ENCODE data around the gene PLA2G4F.

PLA2G4F gene

GRCh38 chr15:42146551-42147430 is 9.6 kb downstream of the PLA2G4F start:
- DNase-seq, result no peak

DNA sequence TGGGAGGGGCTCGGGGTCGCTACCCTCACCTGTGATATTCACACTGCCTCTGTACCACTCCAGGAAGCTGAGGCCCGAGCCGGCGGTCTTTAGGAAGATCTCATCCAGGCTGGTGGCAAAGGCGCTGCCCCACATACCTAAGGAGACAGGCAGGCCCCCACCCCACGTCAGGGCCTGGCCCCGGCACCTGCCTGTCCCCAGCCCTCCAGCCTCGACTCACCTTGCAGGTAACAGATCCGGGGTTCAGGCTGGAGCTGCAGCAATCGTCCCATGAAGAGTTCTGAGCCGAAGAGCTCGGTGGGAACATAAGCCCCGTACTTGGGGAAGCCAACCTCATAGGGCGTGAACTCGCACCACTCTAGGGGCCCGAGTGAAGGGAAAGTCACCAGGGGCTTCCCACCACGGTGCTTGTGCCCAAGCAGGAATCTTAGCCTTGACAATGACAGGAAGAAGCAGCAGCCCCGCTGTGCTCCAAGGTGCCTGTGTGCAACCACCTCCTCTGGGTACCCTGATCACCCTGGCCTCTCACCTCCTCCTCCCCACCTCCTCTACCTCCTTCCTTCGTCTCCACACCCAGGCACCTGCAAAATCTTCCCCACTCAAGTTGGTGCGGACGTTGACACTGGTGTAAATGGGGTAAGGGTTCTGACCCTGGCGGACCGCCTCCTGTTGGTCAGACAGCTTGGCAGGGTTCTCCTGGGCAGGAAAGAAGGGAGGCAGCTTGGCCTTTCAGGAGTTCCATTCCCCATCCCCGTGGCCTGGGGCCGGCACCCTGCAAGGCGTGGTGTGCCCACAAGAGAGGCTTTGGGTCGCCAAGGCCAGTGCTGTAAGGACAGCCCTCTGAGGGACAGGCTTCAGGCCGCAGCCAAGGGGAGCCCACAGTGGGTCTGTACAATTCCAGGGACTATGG is 10.6 kb downstream of the PLA2G4F start:
- DNase-seq, result no peak

DNA sequence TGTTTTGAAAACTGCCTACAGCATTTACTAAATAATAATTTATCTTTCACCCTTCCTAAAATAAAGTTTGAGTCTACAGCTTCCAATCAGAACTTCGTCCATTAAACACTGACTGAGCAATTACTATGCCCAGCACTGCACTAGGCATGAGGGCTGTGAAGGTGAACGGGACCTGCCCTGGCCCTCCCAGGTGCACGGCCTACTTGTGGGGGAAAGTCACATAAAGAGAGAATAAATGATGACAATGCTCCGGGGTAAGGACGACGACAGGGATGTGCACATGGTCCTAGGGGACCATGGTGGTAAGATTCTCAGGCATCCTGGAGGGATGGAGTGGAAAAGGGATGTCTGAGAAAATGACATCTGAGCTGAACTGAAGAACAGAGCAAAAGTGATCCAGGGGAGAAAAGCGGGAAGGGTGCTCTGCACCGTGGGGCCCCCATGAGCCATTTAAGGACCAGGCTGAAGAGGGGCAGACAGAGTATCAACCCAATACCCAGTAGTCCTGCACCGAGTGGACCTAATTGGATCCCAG is 11.5 kb downstream of the PLA2G4F start:
- no peak for DNase-seq

DNA sequence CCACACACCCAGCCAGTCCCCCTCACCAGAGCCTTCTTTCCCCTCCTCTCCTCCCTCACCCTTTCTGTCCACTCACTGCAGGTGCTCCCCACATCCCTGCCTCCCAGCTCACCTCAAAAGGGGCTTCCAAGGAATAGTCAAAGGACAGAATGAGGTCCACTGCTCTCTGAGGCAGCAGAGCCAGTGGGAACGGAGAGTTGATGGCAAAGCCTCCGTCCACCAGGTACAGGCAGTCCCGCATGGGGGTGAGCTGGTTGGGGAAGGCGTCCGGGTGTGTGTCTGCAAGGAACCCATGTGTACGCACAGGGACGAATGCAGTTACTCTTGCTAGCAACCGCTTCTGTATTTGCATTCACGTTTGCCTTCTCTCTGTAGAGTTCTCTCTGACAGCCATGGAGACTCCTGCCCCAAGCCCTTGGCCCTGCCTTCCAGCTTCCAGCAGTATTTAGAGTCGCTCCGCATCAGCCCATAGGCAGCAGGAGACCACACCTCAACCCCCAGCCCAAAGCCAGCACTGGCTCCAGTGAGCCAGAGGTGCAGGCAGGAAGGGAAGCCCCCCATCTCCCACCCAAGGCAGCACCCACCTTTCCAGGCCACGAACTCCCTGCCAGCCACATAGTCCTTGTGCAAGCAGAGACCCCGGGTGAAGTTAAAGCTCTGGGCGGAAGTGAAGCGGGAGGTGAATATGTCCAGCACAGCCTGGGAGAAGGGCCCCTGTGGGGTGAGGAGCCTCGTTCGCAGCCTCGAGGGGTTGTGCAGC is 12.4 kb downstream of the PLA2G4F start:
- DNase-seq, result no peak

- no peak for DNase-seq
Observed at GRCh38 chr15:42143356-42143755, 13.1 kb downstream of the PLA2G4F start.

DNA sequence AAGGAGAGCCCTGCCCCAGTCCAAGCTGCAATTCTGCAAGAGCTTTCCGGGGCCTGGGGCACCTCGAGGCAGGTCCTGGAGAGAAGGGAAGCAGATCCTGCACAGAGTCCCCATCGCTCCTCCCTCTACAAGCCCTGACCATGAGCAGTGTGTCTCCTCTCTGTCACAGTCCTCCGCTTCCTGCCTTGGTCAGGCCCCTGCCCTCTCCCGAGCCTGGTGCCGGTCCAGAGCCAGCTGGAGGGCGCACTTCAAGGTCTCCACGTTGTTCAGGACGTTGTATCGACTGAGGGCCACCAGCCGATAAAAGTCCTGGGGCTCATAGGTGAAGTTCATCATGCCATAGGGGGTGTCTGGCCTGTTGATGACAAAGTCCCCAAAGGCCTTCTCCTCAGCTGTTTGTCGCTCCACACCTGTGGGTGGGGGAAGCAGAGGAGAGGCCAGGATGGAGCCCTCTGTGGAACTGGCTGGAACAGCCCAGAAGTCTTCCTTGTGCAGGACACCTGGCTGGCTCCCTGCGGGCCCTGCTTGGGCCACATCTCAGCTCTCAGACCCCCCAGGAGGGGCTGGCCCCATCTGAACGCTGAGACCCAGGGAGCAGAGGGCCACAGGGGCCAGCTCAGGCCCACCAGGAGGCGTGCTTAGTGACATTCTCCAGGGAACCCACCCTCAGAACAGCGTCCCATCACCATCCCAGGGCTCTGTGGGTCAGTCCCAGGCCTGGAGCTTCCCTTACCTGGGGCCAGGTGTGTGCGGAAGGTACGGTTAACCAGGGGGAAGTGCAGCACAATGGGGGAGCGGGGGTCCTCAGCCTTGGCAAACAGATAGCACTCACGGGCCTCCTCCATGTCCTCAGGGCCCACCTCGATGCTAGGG is 14.4 kb downstream of the PLA2G4F start:
- no peak for DNase-seq

GRCh38 chr15:42141246-42141645 is 15.2 kb downstream of the PLA2G4F start:
- DNase-seq, result no peak

- no peak for DNase-seq
Observed at GRCh38 chr15:42140383-42141070, 15.9 kb downstream of the PLA2G4F start.

DNA sequence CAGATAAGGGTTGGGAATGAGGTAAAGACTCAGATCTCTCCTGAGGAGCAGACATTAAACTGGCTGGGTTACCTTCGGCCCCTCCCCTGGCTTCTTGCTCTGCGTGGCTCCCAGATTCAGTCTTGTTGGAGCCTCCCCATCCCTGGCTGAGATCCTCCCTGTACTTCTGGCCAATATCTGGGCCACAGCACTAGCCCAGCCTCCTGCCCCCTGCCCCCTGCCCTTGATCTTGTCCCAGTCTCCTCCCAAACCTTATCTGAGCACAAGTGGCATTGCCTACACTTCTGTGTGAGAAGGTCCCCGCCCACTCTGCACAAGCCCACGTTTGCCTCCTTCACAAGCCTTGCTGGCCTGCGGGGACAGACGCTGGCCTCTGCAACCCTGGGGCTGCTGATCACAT is 16.8 kb downstream of the PLA2G4F start:
- peak; percentile 26 for DNase-seq

DNA sequence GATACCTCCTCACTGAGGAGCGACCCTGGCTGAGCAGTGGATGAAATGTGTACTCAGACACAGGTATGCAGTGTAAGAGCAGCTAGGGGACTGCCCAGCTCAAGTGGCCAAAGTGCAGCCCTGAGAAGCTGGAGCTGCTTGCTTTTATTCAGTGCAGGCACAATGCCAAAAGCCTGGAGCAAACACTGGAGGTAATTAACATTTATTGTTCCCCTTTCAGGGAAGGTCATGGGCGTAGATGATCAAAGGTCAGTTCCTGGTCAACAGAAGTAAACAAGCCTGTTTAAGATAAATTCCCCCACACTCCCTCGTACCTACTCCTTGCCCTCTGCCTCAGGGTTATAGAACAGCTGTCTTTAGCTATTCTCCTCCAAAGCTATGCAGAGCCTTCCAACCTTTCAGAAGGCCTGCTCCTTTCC is 17.5 kb downstream of the PLA2G4F start:
- DNase-seq, result peak; percentile 33

DNA sequence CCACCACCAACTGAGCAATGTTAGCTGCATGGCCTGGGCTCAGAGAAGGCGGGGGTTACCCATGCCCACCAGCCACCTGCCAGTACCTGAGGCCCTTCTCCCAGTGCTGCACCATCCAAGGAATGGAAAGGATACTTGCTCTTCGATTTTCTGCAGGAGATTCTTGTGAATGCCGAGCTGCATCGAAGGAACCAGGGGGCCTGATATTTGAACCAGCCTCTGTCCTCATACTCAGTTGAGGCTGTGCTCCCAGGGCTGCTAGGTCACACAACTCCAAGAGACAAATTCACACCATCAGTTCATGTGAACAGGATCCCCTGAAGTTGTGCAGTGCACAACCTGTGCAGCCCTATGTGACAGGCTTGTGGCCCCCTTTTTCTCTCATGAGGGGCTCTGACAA is 18.0 kb downstream of the PLA2G4F start:
- DNase-seq, result peak; percentile 37

- DNase-seq, result peak; percentile 42
Observed at GRCh38 chr15:42137461-42138261, 18.8 kb downstream of the PLA2G4F start.

- DNase-seq, result no peak
Observed at GRCh38 chr15:42136513-42136912, 19.9 kb downstream of the PLA2G4F start.

- DNase-seq, result no peak
Observed at GRCh38 chr15:42135351-42135750, 21.1 kb downstream of the PLA2G4F start.

DNA sequence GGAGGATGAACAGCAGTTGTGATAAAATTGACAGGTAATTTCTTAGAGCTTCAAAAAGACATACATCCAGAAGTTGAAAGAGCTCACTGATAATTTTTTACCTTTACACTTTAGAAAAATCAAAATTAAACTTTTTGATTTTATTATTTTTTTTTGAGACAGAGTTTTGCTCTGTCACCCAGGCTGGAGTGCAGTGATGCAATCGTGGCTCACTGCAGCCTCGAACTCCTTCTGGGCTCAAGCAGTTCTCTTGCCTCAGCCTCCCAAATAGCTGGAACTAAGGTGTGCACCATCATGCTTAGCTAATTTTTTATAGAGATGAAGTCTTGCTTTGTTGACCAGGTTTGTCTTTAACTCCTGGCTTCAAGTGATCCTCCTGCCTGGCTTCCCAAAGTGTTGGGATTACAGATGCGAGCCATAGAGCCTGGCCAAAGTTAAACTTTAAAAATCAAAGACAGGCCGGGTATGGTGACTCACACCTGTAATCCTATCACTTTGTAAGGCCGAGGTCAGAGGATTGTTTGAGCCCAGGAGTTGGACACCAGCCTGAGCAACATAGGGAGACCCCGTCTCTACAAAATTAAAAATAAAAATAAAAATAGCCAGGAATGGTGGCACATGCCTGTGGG is 21.7 kb downstream of the PLA2G4F start:
- no peak for DNase-seq

DNA sequence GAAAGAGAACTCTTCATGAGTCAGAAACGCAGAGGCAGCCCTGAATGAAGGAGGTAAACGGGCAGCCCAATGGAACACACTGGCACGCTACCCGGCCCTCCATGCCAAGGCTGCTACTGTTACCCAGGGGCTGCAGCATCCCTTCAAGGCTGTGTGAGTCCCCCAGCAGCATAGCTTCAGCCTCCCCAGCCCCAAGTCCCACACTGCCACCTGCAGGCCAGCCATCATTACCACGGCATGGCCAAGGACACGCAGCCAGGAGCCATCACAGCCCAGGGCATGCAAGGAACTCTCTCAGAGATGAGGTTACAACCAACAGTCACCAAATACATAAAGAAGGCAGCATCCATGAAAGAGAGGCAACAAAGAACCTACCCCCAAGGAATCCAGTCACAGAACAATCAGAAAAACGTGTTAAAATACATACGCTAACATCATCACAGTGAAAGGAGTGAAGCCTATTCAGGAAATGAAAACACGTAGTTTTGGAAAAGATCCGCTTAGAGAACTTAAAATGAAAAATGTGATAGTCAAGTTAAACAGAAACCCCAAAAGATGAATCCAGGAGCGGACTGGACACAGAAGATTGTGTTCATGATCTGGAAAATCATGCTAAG is 22.4 kb downstream of the PLA2G4F start:
- DNase-seq, result peak; percentile 85

- DNase-seq, result no peak
Observed at GRCh38 chr15:42133356-42133755, 23.1 kb downstream of the PLA2G4F start.

DNA sequence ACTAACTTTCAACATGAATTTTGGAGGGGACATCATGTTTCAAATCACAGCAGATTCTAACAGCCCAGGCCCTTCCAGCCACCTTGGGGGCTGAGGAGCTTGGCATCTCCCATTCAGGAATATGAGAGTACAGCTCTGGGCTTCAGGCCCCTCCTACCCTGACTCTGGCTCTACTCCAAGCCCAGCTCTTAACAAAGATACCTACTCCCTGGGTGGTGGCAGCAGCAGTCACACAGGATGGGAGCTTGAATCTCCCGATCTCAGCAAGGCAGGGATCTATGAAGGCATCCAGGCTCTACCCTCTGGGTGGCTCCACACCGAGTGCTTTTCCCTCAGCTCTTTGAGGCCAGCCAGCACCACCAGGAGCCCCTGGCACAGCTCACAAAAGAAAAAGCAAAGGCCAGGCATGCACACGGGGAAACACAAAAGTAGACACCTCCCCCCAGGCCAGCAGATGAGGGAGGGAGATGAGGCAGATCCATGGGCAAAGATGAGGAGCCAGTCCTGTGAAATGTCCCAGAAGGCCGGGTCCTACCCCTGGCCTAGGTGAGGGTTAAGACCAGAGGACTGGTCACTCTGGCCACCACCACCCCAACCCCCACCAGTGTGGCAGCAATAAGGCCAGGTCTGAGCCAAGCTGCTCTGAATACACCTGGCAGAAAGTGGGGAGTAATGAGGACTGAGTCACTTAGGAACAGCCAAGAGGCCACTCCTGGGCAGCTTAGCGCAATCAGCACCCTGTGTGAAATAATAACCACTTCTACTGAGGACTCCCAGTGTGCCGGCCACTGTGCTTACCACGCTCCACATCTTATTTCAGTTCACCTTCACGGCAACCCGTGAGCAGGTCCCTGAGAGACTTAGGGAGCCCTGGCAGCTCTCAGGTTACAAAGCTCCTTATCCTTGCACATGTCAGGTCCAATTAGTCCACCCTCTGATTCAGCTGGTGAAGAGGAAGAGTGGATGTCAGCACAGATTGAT is 24.3 kb downstream of the PLA2G4F start:
- no peak for DNase-seq
